ENCODE data around the gene WWOX.

WWOX gene

DNA sequence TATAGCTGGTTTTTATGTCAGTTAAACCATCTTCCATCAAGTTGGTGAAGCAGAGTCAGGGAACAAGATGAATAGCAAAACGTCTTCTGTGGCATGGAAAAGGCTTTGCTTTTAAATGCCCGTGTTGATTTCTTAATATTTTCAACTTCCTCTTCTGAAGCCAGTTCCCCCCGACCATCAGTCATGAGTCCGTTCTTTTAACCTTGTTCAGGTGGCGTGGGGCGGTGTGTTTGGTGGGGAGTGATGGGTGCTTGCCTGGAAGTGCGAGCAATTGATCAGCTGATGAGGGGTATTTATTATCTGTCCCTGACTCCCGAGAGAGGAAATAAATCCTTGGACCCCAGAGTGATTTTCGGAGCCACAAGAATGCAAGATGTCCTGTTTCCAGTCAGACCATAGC lies 147.1 kb downstream of the WWOX start:
- no peak for ATAC-seq (ENCODE audit: insufficient read depth, low read depth)
- Histone ChIP-seq H4K20me1 (ENCODE audit: insufficient read depth, low read length) (no peaks in the 10 kb centered on the region), H2AFZ (ENCODE audit: low read depth, low read length) (no peak overlapping the region), H3K79me2 (ENCODE audit: insufficient read depth, low read length) (no peaks in the 10 kb centered on the region), H3K4me1 (ENCODE audit: insufficient read depth, low read length) (no peaks in the 10 kb centered on the region), H3K4me2 (ENCODE audit: insufficient read depth, low read length) (no peak overlapping the region), H3K36me3 (ENCODE audit: insufficient read depth, low read length) (no peaks in the 10 kb centered on the region), H3K9ac (ENCODE audit: low read depth, low read length) (no peak overlapping the region), H3K27me3 (ENCODE audit: insufficient read depth, low read length, poor library complexity) (no peaks in the 10 kb centered on the region), H3K27ac (ENCODE audit: low read length) (no peak overlapping the region), H3K4me3 (ENCODE audit: low read depth in 1 of 2, low read length in 2 of 2) (no peak overlapping the region), H3K9me3 (ENCODE audit: insufficient read depth, low read length, severe bottlenecking) (no peaks in the 10 kb centered on the region)
- no peak for DNase-seq
- no peak for TF ChIP-seq EZH2 (IDR thresholded peaks at IDR 0.05; ENCODE audit: borderline replicate concordance, low read depth, low read length, severe bottlenecking)
- TF ChIP-seq, protein P1, sequence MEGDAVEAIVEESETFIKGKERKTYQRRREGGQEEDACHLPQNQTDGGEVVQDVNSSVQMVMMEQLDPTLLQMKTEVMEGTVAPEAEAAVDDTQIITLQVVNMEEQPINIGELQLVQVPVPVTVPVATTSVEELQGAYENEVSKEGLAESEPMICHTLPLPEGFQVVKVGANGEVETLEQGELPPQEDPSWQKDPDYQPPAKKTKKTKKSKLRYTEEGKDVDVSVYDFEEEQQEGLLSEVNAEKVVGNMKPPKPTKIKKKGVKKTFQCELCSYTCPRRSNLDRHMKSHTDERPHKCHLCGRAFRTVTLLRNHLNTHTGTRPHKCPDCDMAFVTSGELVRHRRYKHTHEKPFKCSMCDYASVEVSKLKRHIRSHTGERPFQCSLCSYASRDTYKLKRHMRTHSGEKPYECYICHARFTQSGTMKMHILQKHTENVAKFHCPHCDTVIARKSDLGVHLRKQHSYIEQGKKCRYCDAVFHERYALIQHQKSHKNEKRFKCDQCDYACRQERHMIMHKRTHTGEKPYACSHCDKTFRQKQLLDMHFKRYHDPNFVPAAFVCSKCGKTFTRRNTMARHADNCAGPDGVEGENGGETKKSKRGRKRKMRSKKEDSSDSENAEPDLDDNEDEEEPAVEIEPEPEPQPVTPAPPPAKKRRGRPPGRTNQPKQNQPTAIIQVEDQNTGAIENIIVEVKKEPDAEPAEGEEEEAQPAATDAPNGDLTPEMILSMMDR (IDR thresholded peaks at IDR 0.05; ENCODE audit: borderline replicate concordance, extremely low read depth, low read length, poor library complexity, severe bottlenecking): no peak

DNA sequence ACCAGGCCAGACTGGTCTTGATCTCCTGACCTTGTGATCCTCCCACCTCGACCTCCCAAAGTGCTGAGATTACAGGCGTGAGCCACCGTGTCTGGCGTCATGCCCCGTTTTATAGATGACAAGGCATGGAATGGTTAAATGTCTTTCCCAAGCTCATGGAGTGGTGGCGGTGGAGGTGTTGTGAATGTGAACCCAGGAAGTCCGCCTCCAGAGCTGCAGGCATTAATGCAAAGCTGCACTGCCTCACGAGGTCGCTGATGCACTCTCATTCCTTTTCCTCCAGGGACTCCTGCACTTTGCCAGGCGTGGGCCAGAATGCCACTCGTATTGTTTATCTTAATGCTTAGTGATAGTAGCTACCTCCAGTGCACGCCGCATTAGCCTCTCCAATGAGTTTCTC lies 149.6 kb downstream of the WWOX start:
- DNase-seq: no peak
- Histone ChIP-seq H2AFZ (ENCODE audit: low read depth, low read length) (no peak overlapping the region), H3K9ac (ENCODE audit: low read depth, low read length) (no peak overlapping the region), H3K27ac (ENCODE audit: low read length) (no peak overlapping the region), H3K27me3 (ENCODE audit: insufficient read depth, low read length, poor library complexity) (no peaks in the 10 kb centered on the region), H3K9me3 (ENCODE audit: insufficient read depth, low read length, severe bottlenecking) (no peaks in the 10 kb centered on the region), H4K20me1 (ENCODE audit: insufficient read depth, low read length) (no peaks in the 10 kb centered on the region), H3K4me3 (ENCODE audit: low read depth in 1 of 2, low read length in 2 of 2) (no peak overlapping the region), H3K79me2 (ENCODE audit: insufficient read depth, low read length) (no peaks in the 10 kb centered on the region), H3K36me3 (ENCODE audit: insufficient read depth, low read length) (no peaks in the 10 kb centered on the region), H3K4me2 (ENCODE audit: insufficient read depth, low read length) (no peak overlapping the region), H3K4me1 (ENCODE audit: insufficient read depth, low read length) (no peaks in the 10 kb centered on the region)
- no peak for ATAC-seq (ENCODE audit: insufficient read depth, low read depth)
- TF ChIP-seq EZH2 (IDR thresholded peaks at IDR 0.05; ENCODE audit: borderline replicate concordance, low read depth, low read length, severe bottlenecking): no peak
- TF ChIP-seq, protein P1 (IDR thresholded peaks at IDR 0.05; ENCODE audit: borderline replicate concordance, extremely low read depth, low read length, poor library complexity, severe bottlenecking): no peak

DNA sequence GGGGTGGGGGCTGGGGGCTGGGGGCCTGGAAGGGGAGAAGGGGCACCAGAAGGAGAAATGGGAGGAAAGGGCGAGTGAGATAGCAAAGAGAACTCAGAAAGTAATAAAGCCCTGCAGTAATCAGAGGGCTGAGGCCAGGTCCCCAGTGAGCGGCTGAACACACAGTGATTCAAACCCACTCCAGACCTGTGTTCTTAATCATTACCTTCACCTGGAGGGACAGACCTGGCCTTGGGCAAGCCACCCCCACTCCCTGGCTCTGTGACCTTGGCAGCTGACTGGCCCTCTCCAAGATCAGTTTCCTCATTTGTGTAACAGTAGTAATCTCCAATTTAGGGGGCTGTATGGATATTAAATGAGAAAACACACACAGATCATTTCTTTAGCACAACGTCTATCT lies 150.4 kb downstream of the WWOX start:
- Histone ChIP-seq H4K20me1 (ENCODE audit: insufficient read depth, low read length) (no peaks in the 10 kb centered on the region; the same call in 1 of the 2 replicates), H3K4me1 (ENCODE audit: insufficient read depth, low read length) (no peaks in the 10 kb centered on the region), H3K27ac (ENCODE audit: low read length) (no peak overlapping the region), H3K9ac (ENCODE audit: low read depth, low read length) (no peak overlapping the region), H3K4me2 (ENCODE audit: insufficient read depth, low read length) (no peak overlapping the region), H2AFZ (ENCODE audit: low read depth, low read length) (no peak overlapping the region), H3K27me3 (ENCODE audit: insufficient read depth, low read length, poor library complexity) (no peaks in the 10 kb centered on the region), H3K79me2 (ENCODE audit: insufficient read depth, low read length) (no peaks in the 10 kb centered on the region), H3K4me3 (ENCODE audit: low read depth in 1 of 2, low read length in 2 of 2) (no peak overlapping the region), H3K36me3 (ENCODE audit: insufficient read depth, low read length) (no peaks in the 10 kb centered on the region), H3K9me3 (ENCODE audit: insufficient read depth, low read length, severe bottlenecking) (no peaks in the 10 kb centered on the region)
- DNase-seq (no peak), ATAC-seq (ENCODE audit: insufficient read depth, low read depth) (no peak)
- TF ChIP-seq EZH2 (IDR thresholded peaks at IDR 0.05; ENCODE audit: borderline replicate concordance, low read depth, low read length, severe bottlenecking): no peak
- TF ChIP-seq, protein P1 (IDR thresholded peaks at IDR 0.05; ENCODE audit: borderline replicate concordance, extremely low read depth, low read length, poor library complexity, severe bottlenecking): no peak

DNA sequence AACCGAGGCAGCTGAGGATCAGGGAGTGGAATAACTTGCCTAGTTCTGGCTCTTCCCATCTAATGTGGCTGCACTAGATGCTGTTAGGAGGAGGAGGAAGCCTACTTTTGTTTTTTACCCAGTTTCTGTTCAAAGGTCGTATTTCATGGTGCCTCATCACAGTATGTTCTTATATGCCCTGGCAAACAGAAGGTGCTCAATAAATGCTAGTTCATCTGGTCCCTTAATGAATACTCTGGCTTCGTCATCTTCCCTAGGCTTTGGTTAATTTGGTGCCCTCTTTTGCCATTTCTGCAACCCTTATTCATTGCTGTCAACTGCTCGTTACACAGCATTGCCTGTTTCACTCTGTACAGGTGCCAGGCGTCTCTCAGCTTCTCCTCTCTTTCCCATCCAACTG lies 151.7 kb downstream of the WWOX start:
- DNase-seq (no peak), ATAC-seq (ENCODE audit: insufficient read depth, low read depth) (no peak)
- Histone ChIP-seq H3K4me1 (ENCODE audit: insufficient read depth, low read length) (no peaks in the 10 kb centered on the region), H3K27ac (ENCODE audit: low read length) (no peak overlapping the region), H3K4me2 (ENCODE audit: insufficient read depth, low read length) (no peak overlapping the region), H3K9me3 (ENCODE audit: insufficient read depth, low read length, severe bottlenecking) (no peaks in the 10 kb centered on the region), H3K9ac (ENCODE audit: low read depth, low read length) (no peak overlapping the region), H3K79me2 (ENCODE audit: insufficient read depth, low read length) (no peaks in the 10 kb centered on the region), H3K4me3 (ENCODE audit: low read depth in 1 of 2, low read length in 2 of 2) (no peak overlapping the region), H3K27me3 (ENCODE audit: insufficient read depth, low read length, poor library complexity) (no peaks in the 10 kb centered on the region), H3K36me3 (ENCODE audit: insufficient read depth, low read length) (no peaks in the 10 kb centered on the region), H2AFZ (ENCODE audit: low read depth, low read length) (no peak overlapping the region), H4K20me1 (ENCODE audit: insufficient read depth, low read length) (no peaks in the 10 kb centered on the region; the same call in 1 of the 2 replicates)
- TF ChIP-seq EZH2 (IDR thresholded peaks at IDR 0.05; ENCODE audit: borderline replicate concordance, low read depth, low read length, severe bottlenecking): no peak
- TF ChIP-seq, protein P1 (IDR thresholded peaks at IDR 0.05; ENCODE audit: borderline replicate concordance, extremely low read depth, low read length, poor library complexity, severe bottlenecking): no peak
